ENCODE results near the gene PPP6R3.
A peak's percentile ranks its signal among the peaks of the same experiment; 100 is the strongest.
"Not testable (repeated sequence)": the region's sequence is repeated elsewhere in the genome, so short reads cannot be mapped to it uniquely, and the experiment has no call there.

PPP6R3 gene

GRCh38 chr11:68593441-68593840 lies 132.9 kb downstream of the PPP6R3 start:
- H3K9me3 Mint-ChIP-seq = no peaks in the 10 kb centered on the region
- peaks cover 99% of the 10 kb centered on the region for H3K36me3 Mint-ChIP-seq (ENCODE audit: low read depth)
- H3K27ac Mint-ChIP-seq = no peak overlapping the region
- H3K27me3 Mint-ChIP-seq = no peaks in the 10 kb centered on the region
- H3K4me1 Mint-ChIP-seq (ENCODE audit: low read depth) = peaks cover 10% of the 10 kb centered on the region
- H3K4me3 Mint-ChIP-seq = no peak overlapping the region
- intact Hi-C loops (cut with micrococcal nuclease) = no loop called here

GRCh38 chr11:68594123-68594522 lies 133.6 kb downstream of the PPP6R3 start:
- intact Hi-C loops (cut with micrococcal nuclease) = no loop called here
- no peaks in the 10 kb centered on the region for H3K9me3 Mint-ChIP-seq
- peaks cover 99% of the 10 kb centered on the region for H3K36me3 Mint-ChIP-seq (ENCODE audit: low read depth)
- H3K27me3 Mint-ChIP-seq = no peaks in the 10 kb centered on the region
- H3K27ac Mint-ChIP-seq = no peak overlapping the region
- H3K4me3 Mint-ChIP-seq = no peak overlapping the region
- peaks cover 10% of the 10 kb centered on the region for H3K4me1 Mint-ChIP-seq (ENCODE audit: low read depth)

GRCh38 chr11:68596231-68596630 lies 135.7 kb downstream of the PPP6R3 start:
- Mint-ChIP-seq H3K4me3 (no peak overlapping the region), H3K27ac (peak overlapping the region; percentile 55), H3K36me3 (ENCODE audit: low read depth) (peaks cover 99% of the 10 kb centered on the region), H3K9me3 (no peaks in the 10 kb centered on the region), H3K4me1 (ENCODE audit: low read depth) (peaks cover 10% of the 10 kb centered on the region), H3K27me3 (no peaks in the 10 kb centered on the region)
- intact Hi-C loops (cut with micrococcal nuclease) = no loop called here

- Mint-ChIP-seq H3K4me1 (ENCODE audit: low read depth) (peaks cover 10% of the 10 kb centered on the region), H3K27me3 (no peaks in the 10 kb centered on the region), H3K9me3 (no peaks in the 10 kb centered on the region), H3K36me3 (ENCODE audit: low read depth) (peaks cover 99% of the 10 kb centered on the region), H3K4me3 (no peak overlapping the region), H3K27ac (no peak overlapping the region)
- intact Hi-C loops (cut with micrococcal nuclease) = no loop called here
Measured at GRCh38 chr11:68598816-68599653, 138.5 kb downstream of the PPP6R3 start.

GRCh38 chr11:68601147-68601546 lies 140.6 kb downstream of the PPP6R3 start:
- Mint-ChIP-seq H3K36me3 (ENCODE audit: low read depth) (peaks cover 100% of the 10 kb centered on the region), H3K9me3 (no peaks in the 10 kb centered on the region), H3K4me1 (ENCODE audit: low read depth) (peaks cover 5% of the 10 kb centered on the region), H3K27me3 (no peaks in the 10 kb centered on the region), H3K27ac (no peak overlapping the region), H3K4me3 (no peak overlapping the region)
- intact Hi-C loops (cut with micrococcal nuclease) = no loop called here

GRCh38 chr11:68609761-68610160 lies 149.2 kb downstream of the PPP6R3 start:
- Mint-ChIP-seq H3K27me3 (no peaks in the 10 kb centered on the region), H3K4me1 (ENCODE audit: low read depth) (no peaks in the 10 kb centered on the region), H3K9me3 (no peaks in the 10 kb centered on the region), H3K27ac (no peak overlapping the region), H3K4me3 (no peak overlapping the region), H3K36me3 (ENCODE audit: low read depth) (peaks cover 99% of the 10 kb centered on the region)
- intact Hi-C loops (cut with micrococcal nuclease) = no loop called here

GRCh38 chr11:68610452-68611116 lies 150.0 kb downstream of the PPP6R3 start:
- intact Hi-C loops (cut with micrococcal nuclease) = no loop called here
- peaks cover 99% of the 10 kb centered on the region for H3K36me3 Mint-ChIP-seq (ENCODE audit: low read depth)
- no peak overlapping the region for H3K4me3 Mint-ChIP-seq

GRCh38 chr11:68615657-68616056 lies 155.1 kb downstream of the PPP6R3 start:
- Mint-ChIP-seq H3K9me3 (no peaks in the 10 kb centered on the region), H3K4me3 (no peak overlapping the region), H3K36me3 (ENCODE audit: low read depth) (peaks cover 60% of the 10 kb centered on the region), H3K27ac (no peak overlapping the region), H3K4me1 (ENCODE audit: low read depth) (no peaks in the 10 kb centered on the region), H3K27me3 (peaks cover 2% of the 10 kb centered on the region)
- intact Hi-C loops (cut with micrococcal nuclease) = no loop called here

More at GRCh38 chr11:68610452-68611116, 150.0 kb downstream of the PPP6R3 start:
- H3K27me3 Mint-ChIP-seq = no peaks in the 10 kb centered on the region
- no peaks in the 10 kb centered on the region for H3K4me1 Mint-ChIP-seq (ENCODE audit: low read depth)
- no peak overlapping the region for H3K27ac Mint-ChIP-seq
- no peaks in the 10 kb centered on the region for H3K9me3 Mint-ChIP-seq

- Mint-ChIP-seq H3K36me3 (ENCODE audit: low read depth) (peaks cover 35% of the 10 kb centered on the region), H3K4me1 (ENCODE audit: low read depth) (no peaks in the 10 kb centered on the region), H3K27me3 (peaks cover 2% of the 10 kb centered on the region), H3K9me3 (no peaks in the 10 kb centered on the region), H3K27ac (no peak overlapping the region), H3K4me3 (no peak overlapping the region)
- intact Hi-C loops (cut with micrococcal nuclease) = no loop called here
Measured at GRCh38 chr11:68617925-68618809, 157.6 kb downstream of the PPP6R3 start.

- H3K4me3 Mint-ChIP-seq = no peak overlapping the region
- no peaks in the 10 kb centered on the region for H3K36me3 Mint-ChIP-seq (ENCODE audit: low read depth)
- peaks cover 14% of the 10 kb centered on the region for H3K27me3 Mint-ChIP-seq
- H3K27ac Mint-ChIP-seq = no peak overlapping the region
- H3K9me3 Mint-ChIP-seq = no peaks in the 10 kb centered on the region
- no peaks in the 10 kb centered on the region for H3K4me1 Mint-ChIP-seq (ENCODE audit: low read depth)
- intact Hi-C loops (cut with micrococcal nuclease) = no loop called here
Measured at GRCh38 chr11:68621826-68622225, 161.3 kb downstream of the PPP6R3 start.

GRCh38 chr11:68623706-68624105 lies 163.2 kb downstream of the PPP6R3 start:
- H3K36me3 Mint-ChIP-seq (ENCODE audit: low read depth); H3K27ac Mint-ChIP-seq; H3K4me1 Mint-ChIP-seq (ENCODE audit: low read depth); H3K4me3 Mint-ChIP-seq; H3K9me3 Mint-ChIP-seq; intact Hi-C loops (cut with micrococcal nuclease): not testable (repeated sequence)
- H3K27me3 Mint-ChIP-seq = peaks cover 14% of the 10 kb centered on the region

- peaks cover 11% of the 10 kb centered on the region for H3K27me3 Mint-ChIP-seq
- intact Hi-C loops (cut with micrococcal nuclease); H3K27ac Mint-ChIP-seq; H3K4me3 Mint-ChIP-seq; H3K9me3 Mint-ChIP-seq; H3K4me1 Mint-ChIP-seq (ENCODE audit: low read depth); H3K36me3 Mint-ChIP-seq (ENCODE audit: low read depth): not testable (repeated sequence)
Measured at GRCh38 chr11:68625069-68625468, 164.5 kb downstream of the PPP6R3 start.

- H3K9me3 Mint-ChIP-seq; H3K36me3 Mint-ChIP-seq (ENCODE audit: low read depth); intact Hi-C loops (cut with micrococcal nuclease); H3K4me3 Mint-ChIP-seq; H3K4me1 Mint-ChIP-seq (ENCODE audit: low read depth); H3K27ac Mint-ChIP-seq: not testable (repeated sequence)
- H3K27me3 Mint-ChIP-seq = peaks cover 11% of the 10 kb centered on the region
Measured at GRCh38 chr11:68626236-68626635, 165.7 kb downstream of the PPP6R3 start.

GRCh38 chr11:68628837-68629236 lies 168.3 kb downstream of the PPP6R3 start:
- H3K36me3 Mint-ChIP-seq (ENCODE audit: low read depth); H3K4me1 Mint-ChIP-seq (ENCODE audit: low read depth); H3K27me3 Mint-ChIP-seq; H3K4me3 Mint-ChIP-seq; intact Hi-C loops (cut with micrococcal nuclease); H3K9me3 Mint-ChIP-seq; H3K27ac Mint-ChIP-seq: not testable (repeated sequence)

Data from dendritic cell treated with granulocyte-macrophage colony-stimulating factor and Interleukin-4, amounts not matched to agents 40 ng/mL and 50 ng/mL, for 4 days (primary cell).